ENCODE data around the gene NOP16.

GRCh38 chr5:176391479-176391878, 3.1 kb upstream of the NOP16 start:
- TF ChIP-seq CTCF (conservative IDR thresholded peaks at IDR 0.05) (no peak), EZH2 (IDR thresholded peaks at IDR 0.05; ENCODE audit: low read depth) (no peak)
